ENCODE data around the gene SLC9A3.
"Not testable (repeated sequence)": the region's sequence is repeated elsewhere in the genome, so short reads cannot be mapped to it uniquely, and the experiment has no call there.

Gene SLC9A3

GRCh38 chr5:514101-514485 is 10.2 kb downstream of the SLC9A3 start:
- DNase-seq (ENCODE audit: insufficient read length, low spot score) (no peak), FAIRE-seq (no peak)
- TF ChIP-seq POU2F2 (IDR thresholded peaks at IDR 0.05; ENCODE audit: low read depth, low read length) (no peak), TAF1 (IDR thresholded peaks at IDR 0.05; ENCODE audit: low read depth, low read length) (no peak), POLR2AphosphoS5 (IDR thresholded peaks at IDR 0.05; ENCODE audit: low read depth, low read length) (no peak), POLR2A (IDR thresholded peaks at IDR 0.05; ENCODE audit: low read depth, low read length) (no peak), PAX5 (IDR thresholded peaks at IDR 0.05; ENCODE audit: insufficient read depth, low read length, severe bottlenecking) (no peak), SPI1 (IDR thresholded peaks at IDR 0.05; ENCODE audit: low read depth, low read length) (no peak)

- DNase-seq (ENCODE audit: insufficient read length, low spot score): no peak
- TF ChIP-seq SPI1 (IDR thresholded peaks at IDR 0.05; ENCODE audit: low read depth, low read length): no peak
- no peak for TF ChIP-seq POLR2A (IDR thresholded peaks at IDR 0.05; ENCODE audit: low read depth, low read length)
- TF ChIP-seq PAX5 (IDR thresholded peaks at IDR 0.05; ENCODE audit: insufficient read depth, low read length, severe bottlenecking): no peak
- TF ChIP-seq TAF1 (IDR thresholded peaks at IDR 0.05; ENCODE audit: low read depth, low read length): no peak
- no peak for TF ChIP-seq POU2F2 (IDR thresholded peaks at IDR 0.05; ENCODE audit: low read depth, low read length)
- no peak for TF ChIP-seq POLR2AphosphoS5 (IDR thresholded peaks at IDR 0.05; ENCODE audit: low read depth, low read length)
- no peak for FAIRE-seq
Observed at GRCh38 chr5:513216-514100, 10.8 kb downstream of the SLC9A3 start.

- FAIRE-seq (no peak), DNase-seq (ENCODE audit: insufficient read length, low spot score) (no peak)
- TF ChIP-seq POLR2A (IDR thresholded peaks at IDR 0.05; ENCODE audit: low read depth, low read length) (no peak), POU2F2 (IDR thresholded peaks at IDR 0.05; ENCODE audit: low read depth, low read length) (no peak), PAX5 (IDR thresholded peaks at IDR 0.05; ENCODE audit: insufficient read depth, low read length, severe bottlenecking) (no peak), POLR2AphosphoS5 (IDR thresholded peaks at IDR 0.05; ENCODE audit: low read depth, low read length) (no peak), TAF1 (IDR thresholded peaks at IDR 0.05; ENCODE audit: low read depth, low read length) (no peak), SPI1 (IDR thresholded peaks at IDR 0.05; ENCODE audit: low read depth, low read length) (no peak)
Observed at GRCh38 chr5:511476-511875, 12.8 kb downstream of the SLC9A3 start.

GRCh38 chr5:510521-510920 is 13.7 kb downstream of the SLC9A3 start:
- DNase-seq (ENCODE audit: insufficient read length, low spot score) (no peak), FAIRE-seq (no peak)
- TF ChIP-seq POU2F2 (IDR thresholded peaks at IDR 0.05; ENCODE audit: low read depth, low read length) (no peak), SPI1 (IDR thresholded peaks at IDR 0.05; ENCODE audit: low read depth, low read length) (no peak), TAF1 (IDR thresholded peaks at IDR 0.05; ENCODE audit: low read depth, low read length) (no peak), POLR2AphosphoS5 (IDR thresholded peaks at IDR 0.05; ENCODE audit: low read depth, low read length) (no peak), POLR2A (IDR thresholded peaks at IDR 0.05; ENCODE audit: low read depth, low read length) (no peak), PAX5 (IDR thresholded peaks at IDR 0.05; ENCODE audit: insufficient read depth, low read length, severe bottlenecking) (no peak)

- TF ChIP-seq POLR2AphosphoS5 (IDR thresholded peaks at IDR 0.05; ENCODE audit: low read depth, low read length) (no peak), PAX5 (IDR thresholded peaks at IDR 0.05; ENCODE audit: insufficient read depth, low read length, severe bottlenecking) (no peak), POLR2A (IDR thresholded peaks at IDR 0.05; ENCODE audit: low read depth, low read length) (no peak), POU2F2 (IDR thresholded peaks at IDR 0.05; ENCODE audit: low read depth, low read length) (no peak), TAF1 (IDR thresholded peaks at IDR 0.05; ENCODE audit: low read depth, low read length) (no peak)
- DNase-seq (ENCODE audit: insufficient read length, low spot score) (no peak), FAIRE-seq (no peak)
Observed at GRCh38 chr5:509611-510185, 14.6 kb downstream of the SLC9A3 start.

GRCh38 chr5:507986-508575 is 16.2 kb downstream of the SLC9A3 start:
- DNase-seq (ENCODE audit: insufficient read length, low spot score); FAIRE-seq: not testable (repeated sequence)

- no peak for FAIRE-seq
- no peak for TF ChIP-seq POLR2A (IDR thresholded peaks at IDR 0.05; ENCODE audit: low read depth, low read length)
- no peak for DNase-seq (ENCODE audit: insufficient read length, low spot score)
Observed at GRCh38 chr5:505951-506525, 18.2 kb downstream of the SLC9A3 start.

GRCh38 chr5:504326-505154 is 19.7 kb downstream of the SLC9A3 start:
- no peak for TF ChIP-seq POU2F2 (IDR thresholded peaks at IDR 0.05; ENCODE audit: low read depth, low read length)
- no peak for TF ChIP-seq POLR2A (IDR thresholded peaks at IDR 0.05; ENCODE audit: low read depth, low read length)
- no peak for TF ChIP-seq SPI1 (IDR thresholded peaks at IDR 0.05; ENCODE audit: low read depth, low read length)
- no peak for TF ChIP-seq POLR2AphosphoS5 (IDR thresholded peaks at IDR 0.05; ENCODE audit: low read depth, low read length)
- no peak for TF ChIP-seq PAX5 (IDR thresholded peaks at IDR 0.05; ENCODE audit: insufficient read depth, low read length, severe bottlenecking)
- TF ChIP-seq TAF1 (IDR thresholded peaks at IDR 0.05; ENCODE audit: low read depth, low read length): no peak
- FAIRE-seq (no peak), DNase-seq (ENCODE audit: insufficient read length, low spot score) (no peak)
